ENCODE data around the gene BNC1.
"Not testable (repeated sequence)": the region's sequence is repeated elsewhere in the genome, so short reads cannot be mapped to it uniquely, and the experiment has no call there.

The BNC1 gene

GRCh38 chr15:83292317-83292716, 7.9 kb upstream of the BNC1 start:
- DNase-seq (ENCODE audit: low read depth): no peak

- no peak for DNase-seq (ENCODE audit: low read depth)
Observed at GRCh38 chr15:83290236-83290635, 5.8 kb upstream of the BNC1 start.

- peak; percentile 49 for DNase-seq (ENCODE audit: low read depth)
Observed at GRCh38 chr15:83289160-83289559, 4.7 kb upstream of the BNC1 start.

- DNase-seq (ENCODE audit: low read depth): no peak
Observed at GRCh38 chr15:83288381-83288801, 3.9 kb upstream of the BNC1 start.

GRCh38 chr15:83287541-83288027, 3.1 kb upstream of the BNC1 start:
- peak; percentile 92 for DNase-seq (ENCODE audit: low read depth)

GRCh38 chr15:83285979-83286553, 1.6 kb upstream of the BNC1 start:
- DNase-seq (ENCODE audit: low read depth): peak; percentile 69

- DNase-seq (ENCODE audit: low read depth): no peak
Observed at GRCh38 chr15:83285284-83285978, 967 bp upstream of the BNC1 start.

GRCh38 chr15:83283813-83284558, 478 bp downstream of the BNC1 start:
- DNase-seq (ENCODE audit: low read depth): no peak

GRCh38 chr15:83283138-83283812, 1.2 kb downstream of the BNC1 start:
- no peak for DNase-seq (ENCODE audit: low read depth)

- no peak for DNase-seq (ENCODE audit: low read depth)
Observed at GRCh38 chr15:83282776-83283137, 1.7 kb downstream of the BNC1 start.

GRCh38 chr15:83282141-83282540, 2.3 kb downstream of the BNC1 start:
- no peak for DNase-seq (ENCODE audit: low read depth)

GRCh38 chr15:83278191-83278590, 6.3 kb downstream of the BNC1 start:
- peak; percentile 64 for DNase-seq (ENCODE audit: low read depth)

GRCh38 chr15:83276661-83277060, 7.8 kb downstream of the BNC1 start:
- DNase-seq (ENCODE audit: low read depth): no peak

GRCh38 chr15:83275412-83275811, 9.1 kb downstream of the BNC1 start:
- no peak for DNase-seq (ENCODE audit: low read depth)

GRCh38 chr15:83270176-83270575, 14.3 kb downstream of the BNC1 start:
- no peak for DNase-seq (ENCODE audit: low read depth)

- no peak for DNase-seq (ENCODE audit: low read depth)
Observed at GRCh38 chr15:83268147-83268546, 16.3 kb downstream of the BNC1 start.

- DNase-seq (ENCODE audit: low read depth): no peak
Observed at GRCh38 chr15:83262594-83263315, 21.7 kb downstream of the BNC1 start.

- DNase-seq (ENCODE audit: low read depth): not testable (repeated sequence)
Observed at GRCh38 chr15:83262181-83262580, 22.3 kb downstream of the BNC1 start.

- no peak for DNase-seq (ENCODE audit: low read depth)
Observed at GRCh38 chr15:83250781-83251180, 33.7 kb downstream of the BNC1 start.

GRCh38 chr15:83249030-83249343, 35.5 kb downstream of the BNC1 start:
- no peak for DNase-seq (ENCODE audit: low read depth)

- peak; percentile 46 for DNase-seq (ENCODE audit: low read depth)
Observed at GRCh38 chr15:83248151-83249029, 36.1 kb downstream of the BNC1 start.
